Measurements from ENCODE around the gene LRRC36.

The LRRC36 gene

GRCh38 chr16:67389911-67390815, 63.5 kb downstream of the LRRC36 start:
- TF ChIP-seq, protein P1, sequence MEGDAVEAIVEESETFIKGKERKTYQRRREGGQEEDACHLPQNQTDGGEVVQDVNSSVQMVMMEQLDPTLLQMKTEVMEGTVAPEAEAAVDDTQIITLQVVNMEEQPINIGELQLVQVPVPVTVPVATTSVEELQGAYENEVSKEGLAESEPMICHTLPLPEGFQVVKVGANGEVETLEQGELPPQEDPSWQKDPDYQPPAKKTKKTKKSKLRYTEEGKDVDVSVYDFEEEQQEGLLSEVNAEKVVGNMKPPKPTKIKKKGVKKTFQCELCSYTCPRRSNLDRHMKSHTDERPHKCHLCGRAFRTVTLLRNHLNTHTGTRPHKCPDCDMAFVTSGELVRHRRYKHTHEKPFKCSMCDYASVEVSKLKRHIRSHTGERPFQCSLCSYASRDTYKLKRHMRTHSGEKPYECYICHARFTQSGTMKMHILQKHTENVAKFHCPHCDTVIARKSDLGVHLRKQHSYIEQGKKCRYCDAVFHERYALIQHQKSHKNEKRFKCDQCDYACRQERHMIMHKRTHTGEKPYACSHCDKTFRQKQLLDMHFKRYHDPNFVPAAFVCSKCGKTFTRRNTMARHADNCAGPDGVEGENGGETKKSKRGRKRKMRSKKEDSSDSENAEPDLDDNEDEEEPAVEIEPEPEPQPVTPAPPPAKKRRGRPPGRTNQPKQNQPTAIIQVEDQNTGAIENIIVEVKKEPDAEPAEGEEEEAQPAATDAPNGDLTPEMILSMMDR (IDR thresholded peaks at IDR 0.05; ENCODE audit: insufficient read depth, low read depth, low read length, missing control alignments): no peak
- DNase-seq (ENCODE audit: low read depth): no peak
- H3K4me3 ChIP-seq (ENCODE audit: low read depth, low read length): no peak overlapping the region

- no peak overlapping the region for H3K4me3 ChIP-seq (ENCODE audit: low read depth, low read length)
- DNase-seq (ENCODE audit: low read depth): no peak
- TF ChIP-seq, protein P1 (IDR thresholded peaks at IDR 0.05; ENCODE audit: insufficient read depth, low read depth, low read length, missing control alignments): no peak
Observed at GRCh38 chr16:67390816-67391423, 64.3 kb downstream of the LRRC36 start.

DNA sequence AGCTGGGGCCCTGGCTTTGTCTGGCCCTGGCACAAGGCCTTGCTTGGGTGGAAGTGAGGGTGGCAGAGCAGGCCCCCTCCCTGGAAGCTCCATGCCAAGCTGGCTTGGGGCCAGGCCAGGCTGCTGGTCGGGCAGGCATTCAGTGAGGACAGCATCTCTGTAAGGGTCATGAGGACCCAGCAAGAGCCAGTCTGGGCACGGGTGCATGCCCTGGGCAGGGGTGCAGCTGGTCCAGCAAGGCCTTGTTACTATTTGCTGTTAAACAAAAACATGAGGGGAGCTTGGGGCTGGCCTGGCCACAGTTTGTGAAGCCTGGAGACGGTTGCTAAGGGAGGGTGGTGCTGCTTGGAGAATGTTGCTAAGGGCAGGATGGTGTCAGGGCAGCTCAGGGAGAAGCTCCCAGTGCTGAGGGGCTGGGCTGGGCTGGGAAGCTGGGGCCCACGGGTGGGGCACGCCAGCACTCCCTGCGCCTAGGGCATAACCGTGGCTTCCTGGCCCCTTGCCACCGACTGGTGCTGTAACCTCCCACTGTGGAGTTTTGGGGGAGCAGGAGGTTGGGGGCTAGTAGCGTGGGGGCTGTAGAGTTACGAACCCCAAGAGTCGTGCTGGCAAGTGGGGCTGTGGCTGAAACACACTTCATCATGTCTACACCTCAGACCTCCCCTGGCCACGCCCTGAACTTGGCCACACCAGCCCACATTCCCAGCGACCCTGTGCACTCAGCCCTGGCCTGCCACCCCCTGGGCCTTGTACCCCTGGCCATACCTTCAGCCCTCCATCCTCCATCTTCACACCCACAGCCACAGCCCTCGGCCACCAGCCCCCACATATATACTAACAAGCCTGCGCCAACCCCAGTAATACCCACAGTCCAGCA, 65.0 kb downstream of the LRRC36 start:
- no peak overlapping the region for H3K4me3 ChIP-seq (ENCODE audit: low read depth, low read length)
- TF ChIP-seq, protein P1 (IDR thresholded peaks at IDR 0.05; ENCODE audit: insufficient read depth, low read depth, low read length, missing control alignments): no peak
- DNase-seq (ENCODE audit: low read depth): no peak

DNA sequence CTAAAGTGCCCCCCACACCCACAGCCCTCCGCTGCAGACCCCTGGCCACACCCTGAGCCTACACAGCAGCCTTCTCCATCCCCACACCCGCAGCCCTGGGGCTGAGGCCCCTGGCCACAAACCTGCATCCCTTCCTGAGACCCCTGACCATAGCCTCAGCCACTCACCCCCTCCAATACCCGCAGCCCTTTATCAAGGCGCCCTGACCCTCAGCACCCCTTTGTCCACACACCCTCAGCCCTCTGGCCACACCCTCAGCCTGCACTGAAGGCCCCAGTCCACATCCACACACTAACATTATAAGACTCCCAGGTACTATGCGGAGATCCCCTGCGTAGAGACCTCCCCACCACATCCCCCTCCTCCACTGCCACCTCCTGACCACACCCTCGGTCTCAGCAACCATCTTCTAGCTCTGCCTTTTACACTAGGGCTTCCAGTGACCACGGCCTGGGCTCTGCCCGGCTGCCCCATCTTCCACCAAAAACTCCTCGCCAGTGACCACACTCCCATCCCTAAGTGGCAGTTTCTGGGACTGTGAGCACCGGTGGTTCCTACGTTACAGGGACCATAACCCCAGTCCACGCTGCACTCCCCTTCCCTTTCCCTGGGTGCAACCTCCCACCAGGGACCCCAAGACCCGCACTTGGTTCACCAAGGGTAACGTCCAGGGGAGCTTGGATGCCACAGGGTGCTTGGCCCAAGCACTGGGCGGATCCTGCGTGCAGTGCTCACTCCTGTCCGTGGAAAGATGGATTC, 65.9 kb downstream of the LRRC36 start:
- DNase-seq (ENCODE audit: low read depth): no peak
- TF ChIP-seq, protein P1 (IDR thresholded peaks at IDR 0.05; ENCODE audit: insufficient read depth, low read depth, low read length, missing control alignments): no peak
- no peak overlapping the region for H3K4me3 ChIP-seq (ENCODE audit: low read depth, low read length)

DNA sequence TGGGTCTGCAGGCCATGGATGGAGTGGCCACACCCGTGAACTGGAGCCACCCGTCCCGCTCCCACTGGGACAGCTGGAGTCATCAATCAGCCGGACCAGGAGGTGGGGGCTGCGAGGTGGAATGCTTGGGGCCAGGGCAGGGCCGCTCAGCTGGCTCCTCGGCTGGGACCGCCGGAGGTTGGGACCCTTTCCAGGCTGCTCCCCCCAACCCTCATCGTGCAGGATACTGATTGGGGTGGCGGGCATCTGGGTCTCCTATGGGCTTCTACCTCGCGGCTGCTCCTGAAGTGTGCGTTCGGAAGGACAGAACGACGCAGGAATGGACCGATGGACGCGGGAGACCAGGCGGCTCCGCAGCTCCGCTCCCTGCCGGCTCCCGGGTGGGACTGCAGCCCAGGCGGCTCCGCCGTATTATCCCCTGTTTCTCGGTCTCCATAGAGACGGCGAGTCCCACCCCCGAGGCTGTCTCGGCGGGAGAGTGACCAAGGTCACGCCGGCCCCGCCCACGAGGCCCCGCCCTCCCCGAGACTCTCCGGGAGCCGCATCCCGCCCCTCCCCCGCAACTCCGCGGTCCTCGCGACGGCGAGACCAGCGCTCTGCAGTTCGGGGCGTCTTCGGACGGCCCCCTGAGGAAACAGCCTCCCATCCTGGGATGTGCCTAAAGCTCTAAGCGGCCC, 66.6 kb downstream of the LRRC36 start, which contains the start of gene TPPP3:
Gene TPPP3 (minus strand): TSS at position 388 of the 677 bp plus-strand sequence. CDS start 2,387 bp downstream, outside the sequence.
- DNase-seq (ENCODE audit: low read depth): peak; percentile 10
- TF ChIP-seq, protein P1 (IDR thresholded peaks at IDR 0.05; ENCODE audit: insufficient read depth, low read depth, low read length, missing control alignments): no peak
- no peak within 1 kb of the TSS for H3K4me3 ChIP-seq (ENCODE audit: low read depth, low read length)
